Measurements from ENCODE around the gene FAM234A. TPM values are rescaled to one million over a fixed set of nuclear protein-coding genes. Genes with fewer than 3 reads are reported as not detected.

FAM234A gene
- total RNA-seq, 2 experiments from 2014 or later = 15.7 to 18.4 TPM

- intact Hi-C loops (cut with micrococcal nuclease) = no loop called here
- H3K36me3 Mint-ChIP-seq = peaks cover 17% of the 10 kb centered on the region
- H3K4me3 Mint-ChIP-seq = no peak overlapping the region
- DNase-seq = no peak
- no peak overlapping the region for H3K27ac Mint-ChIP-seq
- ChIA-PET CTCF (no interaction called here), POLR2A (no interaction called here)
- no peaks in the 10 kb centered on the region for H3K27me3 Mint-ChIP-seq
- H3K4me1 Mint-ChIP-seq (ENCODE audit: low read depth) = no peaks in the 10 kb centered on the region
- H3K9me3 Mint-ChIP-seq = no peaks in the 10 kb centered on the region
These were observed 53.6 kb downstream of the FAM234A start for GRCh38 chr16:287981-288920.

GRCh38 chr16:289395-289997, 54.9 kb downstream of the FAM234A start:
- ChIA-PET CTCF (no interaction called here), POLR2A (no interaction called here)
- intact Hi-C loops (cut with micrococcal nuclease) = no loop called here
- Mint-ChIP-seq H3K4me1 (ENCODE audit: low read depth) (no peaks in the 10 kb centered on the region), H3K9me3 (no peaks in the 10 kb centered on the region), H3K4me3 (no peak overlapping the region), H3K27me3 (no peaks in the 10 kb centered on the region), H3K27ac (no peak overlapping the region), H3K36me3 (peaks cover 18% of the 10 kb centered on the region)
- no peak for DNase-seq

GRCh38 chr16:290015-290680, 55.5 kb downstream of the FAM234A start:
- POLR2A ChIA-PET = no interaction called here
- no peaks in the 10 kb centered on the region for H3K27me3 Mint-ChIP-seq
- H3K9me3 Mint-ChIP-seq = no peaks in the 10 kb centered on the region
- H3K4me3 Mint-ChIP-seq = no peak overlapping the region
- no peak for DNase-seq
- H3K4me1 Mint-ChIP-seq (ENCODE audit: low read depth) = no peaks in the 10 kb centered on the region
- no peak overlapping the region for H3K27ac Mint-ChIP-seq
- intact Hi-C loops (cut with micrococcal nuclease) = no loop called here
- CTCF ChIA-PET = no interaction called here
- H3K36me3 Mint-ChIP-seq = peaks cover 18% of the 10 kb centered on the region

- DNase-seq = no peak
- H3K27me3 Mint-ChIP-seq = no peaks in the 10 kb centered on the region
- H3K36me3 Mint-ChIP-seq = peaks cover 18% of the 10 kb centered on the region
- no peaks in the 10 kb centered on the region for H3K4me1 Mint-ChIP-seq (ENCODE audit: low read depth)
- ChIA-PET POLR2A (no interaction called here), CTCF (no interaction called here)
- intact Hi-C loops (cut with micrococcal nuclease) = no loop called here
- H3K27ac Mint-ChIP-seq = no peak overlapping the region
- H3K4me3 Mint-ChIP-seq = no peak overlapping the region
- H3K9me3 Mint-ChIP-seq = no peaks in the 10 kb centered on the region
These were observed 56.2 kb downstream of the FAM234A start for GRCh38 chr16:290681-291405.

DNA sequence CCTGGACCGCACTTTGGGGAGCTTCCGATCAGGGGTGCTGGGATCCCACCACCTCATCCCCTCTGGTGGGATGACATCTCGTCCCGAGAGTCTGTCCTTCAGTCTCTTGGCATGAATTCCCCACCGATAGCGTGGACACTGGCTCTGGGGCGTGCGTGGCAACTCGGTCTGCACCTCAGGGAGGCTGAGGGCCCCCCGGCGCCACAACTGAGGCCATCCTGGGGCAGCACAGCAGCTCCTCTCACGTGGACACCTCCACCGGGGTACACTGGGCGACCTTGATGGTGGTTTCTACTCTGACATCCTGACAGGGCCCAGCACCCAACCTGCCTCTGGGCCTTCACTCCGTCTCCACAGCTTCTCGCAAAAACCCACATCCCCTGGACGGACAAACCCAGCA, 56.9 kb downstream of the FAM234A start:
- Mint-ChIP-seq H3K9me3 (no peaks in the 10 kb centered on the region), H3K4me3 (no peak overlapping the region), H3K36me3 (peaks cover 16% of the 10 kb centered on the region), H3K27me3 (no peaks in the 10 kb centered on the region), H3K4me1 (ENCODE audit: low read depth) (no peaks in the 10 kb centered on the region), H3K27ac (no peak overlapping the region)
- ChIA-PET CTCF (no interaction called here), POLR2A (no interaction called here)
- no peak for DNase-seq
- intact Hi-C loops (cut with micrococcal nuclease) = no loop called here

GRCh38 chr16:293043-293775, 58.6 kb downstream of the FAM234A start:
- ChIA-PET POLR2A (no interaction called here), CTCF (no interaction called here)
- intact Hi-C loops (cut with micrococcal nuclease) = no loop called here
- no peaks in the 10 kb centered on the region for H3K9me3 Mint-ChIP-seq
- H3K4me3 Mint-ChIP-seq = no peak overlapping the region
- no peak for DNase-seq
- H3K27me3 Mint-ChIP-seq = no peaks in the 10 kb centered on the region
- H3K27ac Mint-ChIP-seq = no peak overlapping the region
- H3K36me3 Mint-ChIP-seq = peaks cover 10% of the 10 kb centered on the region
- no peaks in the 10 kb centered on the region for H3K4me1 Mint-ChIP-seq (ENCODE audit: low read depth)

GRCh38 chr16:296276-296675, 61.7 kb downstream of the FAM234A start:
- DNase-seq = no peak
- ChIA-PET POLR2A (no interaction called here), CTCF (interaction anchor here (1.2 kb wide), 1 partner anchor 189 kb away, joined by 3 read pairs; no protein-coding TSS in a partner anchor)
- no peaks in the 10 kb centered on the region for H3K9me3 Mint-ChIP-seq
- H3K4me1 Mint-ChIP-seq (ENCODE audit: low read depth) = no peaks in the 10 kb centered on the region
- H3K27ac Mint-ChIP-seq = no peak overlapping the region
- H3K4me3 Mint-ChIP-seq = no peak overlapping the region
- H3K36me3 Mint-ChIP-seq = peaks cover 10% of the 10 kb centered on the region
- H3K27me3 Mint-ChIP-seq = no peaks in the 10 kb centered on the region
- intact Hi-C loops (cut with micrococcal nuclease) = no loop called here

GRCh38 chr16:296806-297510, 62.3 kb downstream of the FAM234A start:
- Mint-ChIP-seq H3K9me3 (no peaks in the 10 kb centered on the region), H3K4me1 (ENCODE audit: low read depth) (no peaks in the 10 kb centered on the region), H3K27ac (no peak overlapping the region), H3K27me3 (no peaks in the 10 kb centered on the region), H3K36me3 (peaks cover 6% of the 10 kb centered on the region), H3K4me3 (no peak overlapping the region)
- intact Hi-C loops (cut with micrococcal nuclease) = no loop called here
- no peak for DNase-seq
- POLR2A ChIA-PET = no interaction called here
- CTCF ChIA-PET = interaction anchor here (0.5 kb wide), 1 partner anchor 107 kb away, joined by 5 read pairs; no protein-coding TSS in a partner anchor

GRCh38 chr16:297832-298231, 63.2 kb downstream of the FAM234A start:
- CTCF ChIA-PET = no interaction called here
- Mint-ChIP-seq H3K4me3 (no peak overlapping the region), H3K9me3 (no peaks in the 10 kb centered on the region), H3K4me1 (ENCODE audit: low read depth) (no peaks in the 10 kb centered on the region), H3K36me3 (peaks cover 4% of the 10 kb centered on the region), H3K27ac (no peak overlapping the region), H3K27me3 (no peaks in the 10 kb centered on the region)
- no peak for DNase-seq
- intact Hi-C loops (cut with micrococcal nuclease) = no loop called here
- POLR2A ChIA-PET = no interaction called here

GRCh38 chr16:301235-301634, 66.6 kb downstream of the FAM234A start:
- POLR2A ChIA-PET = no interaction called here
- H3K27ac Mint-ChIP-seq = no peak overlapping the region
- no peak overlapping the region for H3K4me3 Mint-ChIP-seq

GRCh38 chr16:301950-302349, 67.3 kb downstream of the FAM234A start:
- ChIA-PET CTCF (no interaction called here), POLR2A (no interaction called here)
- intact Hi-C loops (cut with micrococcal nuclease) = no loop called here
- Mint-ChIP-seq H3K4me3 (no peak overlapping the region), H3K27ac (no peak overlapping the region), H3K9me3 (no peaks in the 10 kb centered on the region), H3K27me3 (no peaks in the 10 kb centered on the region), H3K4me1 (ENCODE audit: low read depth) (no peaks in the 10 kb centered on the region), H3K36me3 (peaks cover 12% of the 10 kb centered on the region)
- no peak for DNase-seq

More at GRCh38 chr16:301235-301634, 66.6 kb downstream of the FAM234A start:
- H3K4me1 Mint-ChIP-seq (ENCODE audit: low read depth) = no peaks in the 10 kb centered on the region
- intact Hi-C loops (cut with micrococcal nuclease) = no loop called here
- DNase-seq = no peak
- CTCF ChIA-PET = interaction anchor here (1.1 kb wide), 1 partner anchor 8 kb away, joined by 3 read pairs; no protein-coding TSS in a partner anchor
- H3K36me3 Mint-ChIP-seq = peaks cover 12% of the 10 kb centered on the region
- H3K9me3 Mint-ChIP-seq = no peaks in the 10 kb centered on the region
- no peaks in the 10 kb centered on the region for H3K27me3 Mint-ChIP-seq

Data from activated CD4-positive, alpha-beta memory T cell treated with anti-CD3 and anti-CD28 coated beads for 36 hours (primary cell).